ENCODE data around the gene EPAS1. TPM values are rescaled to one million over a fixed set of nuclear protein-coding genes. Genes with fewer than 3 reads are reported as not detected.
"Not testable (repeated sequence)": the region's sequence is repeated elsewhere in the genome, so short reads cannot be mapped to it uniquely, and the experiment has no call there.

The EPAS1 gene
- total and polyA plus RNA-seq, 7 donors = 39.2 to 123 (median 80.4) TPM

GRCh38 chr2:46394649-46395510 lies 97.7 kb downstream of the EPAS1 start:
- no peak overlapping the region for H3K4me3 ChIP-seq
- DNase-seq (no peak), ATAC-seq (no peak)
- H3K27ac ChIP-seq = no peak overlapping the region
- 74 to 80% (median 79%) methylated on average over 9 of the region's 9 CpGs for WGBS, 3 donors
- H3K27me3 ChIP-seq (ENCODE audit: insufficient read depth in 3 of 3, low read length in 2 of 3) = no peaks in the 10 kb centered on the region
- H3K4me1 ChIP-seq = no peaks in the 10 kb centered on the region
- intact Hi-C loops (cut with DNase I) = no loop called here
- TF ChIP-seq, protein P1, sequence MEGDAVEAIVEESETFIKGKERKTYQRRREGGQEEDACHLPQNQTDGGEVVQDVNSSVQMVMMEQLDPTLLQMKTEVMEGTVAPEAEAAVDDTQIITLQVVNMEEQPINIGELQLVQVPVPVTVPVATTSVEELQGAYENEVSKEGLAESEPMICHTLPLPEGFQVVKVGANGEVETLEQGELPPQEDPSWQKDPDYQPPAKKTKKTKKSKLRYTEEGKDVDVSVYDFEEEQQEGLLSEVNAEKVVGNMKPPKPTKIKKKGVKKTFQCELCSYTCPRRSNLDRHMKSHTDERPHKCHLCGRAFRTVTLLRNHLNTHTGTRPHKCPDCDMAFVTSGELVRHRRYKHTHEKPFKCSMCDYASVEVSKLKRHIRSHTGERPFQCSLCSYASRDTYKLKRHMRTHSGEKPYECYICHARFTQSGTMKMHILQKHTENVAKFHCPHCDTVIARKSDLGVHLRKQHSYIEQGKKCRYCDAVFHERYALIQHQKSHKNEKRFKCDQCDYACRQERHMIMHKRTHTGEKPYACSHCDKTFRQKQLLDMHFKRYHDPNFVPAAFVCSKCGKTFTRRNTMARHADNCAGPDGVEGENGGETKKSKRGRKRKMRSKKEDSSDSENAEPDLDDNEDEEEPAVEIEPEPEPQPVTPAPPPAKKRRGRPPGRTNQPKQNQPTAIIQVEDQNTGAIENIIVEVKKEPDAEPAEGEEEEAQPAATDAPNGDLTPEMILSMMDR (IDR thresholded peaks at IDR 0.05) = no peak
- no peaks in the 10 kb centered on the region for H3K36me3 ChIP-seq (ENCODE audit: insufficient read depth in 1 of 2, low read depth in 1 of 2)
- H3K9me3 ChIP-seq = no peaks in the 10 kb centered on the region

- H3K36me3 ChIP-seq (ENCODE audit: insufficient read depth in 1 of 2, low read depth in 1 of 2); H3K27me3 ChIP-seq (ENCODE audit: insufficient read depth in 3 of 3, low read length in 2 of 3); ATAC-seq; H3K4me1 ChIP-seq; DNase-seq; H3K27ac ChIP-seq; intact Hi-C loops (cut with DNase I); H3K9me3 ChIP-seq; H3K4me3 ChIP-seq: not testable (repeated sequence)
- 85 to 91% (median 87%) methylated on average over 1 of the region's 1 CpG for WGBS, 3 donors
Observed at GRCh38 chr2:46395730-46396129, 98.5 kb downstream of the EPAS1 start.

- H3K9me3 ChIP-seq = no peaks in the 10 kb centered on the region
- H3K36me3 ChIP-seq (ENCODE audit: insufficient read depth in 1 of 2, low read depth in 1 of 2) = no peaks in the 10 kb centered on the region
- no peaks in the 10 kb centered on the region for H3K4me1 ChIP-seq
- H3K27me3 ChIP-seq (ENCODE audit: insufficient read depth in 3 of 3, low read length in 2 of 3) = no peaks in the 10 kb centered on the region
- TF ChIP-seq, protein P1 (IDR thresholded peaks at IDR 0.05) = no peak
- ATAC-seq (no peak), DNase-seq (no peak)
- no peak overlapping the region for H3K27ac ChIP-seq
- no peak overlapping the region for H3K4me3 ChIP-seq
- intact Hi-C loops (cut with DNase I) = no loop called here
- 73 to 86% (median 83%) methylated on average over 1 of the region's 1 CpG for WGBS, 3 donors
Observed at GRCh38 chr2:46400016-46400415, 102.8 kb downstream of the EPAS1 start.

GRCh38 chr2:46402874-46403273 lies 105.7 kb downstream of the EPAS1 start:
- H3K4me1 ChIP-seq = no peaks in the 10 kb centered on the region
- no peaks in the 10 kb centered on the region for H3K9me3 ChIP-seq
- no peaks in the 10 kb centered on the region for H3K36me3 ChIP-seq (ENCODE audit: insufficient read depth in 1 of 2, low read depth in 1 of 2)
- no peak overlapping the region for H3K4me3 ChIP-seq
- H3K27ac ChIP-seq = no peak overlapping the region
- H3K27me3 ChIP-seq (ENCODE audit: insufficient read depth in 3 of 3, low read length in 2 of 3) = no peaks in the 10 kb centered on the region
- no peak for ATAC-seq
- no peak for DNase-seq
- TF ChIP-seq, protein P1 (IDR thresholded peaks at IDR 0.05) = no peak
- 89 to 91% (median 90%) methylated on average over 6 of the region's 6 CpGs for WGBS, 3 donors
- intact Hi-C loops (cut with DNase I) = no loop called here

GRCh38 chr2:46404181-46404759 lies 107.1 kb downstream of the EPAS1 start:
- TF ChIP-seq, protein P1 (IDR thresholded peaks at IDR 0.05) = no peak
- intact Hi-C loops (cut with DNase I) = no loop called here
- no peak for DNase-seq
- Histone ChIP-seq H3K9me3 (no peaks in the 10 kb centered on the region), H3K27ac (no peak overlapping the region), H3K27me3 (ENCODE audit: insufficient read depth in 3 of 3, low read length in 2 of 3) (no peaks in the 10 kb centered on the region), H3K36me3 (ENCODE audit: insufficient read depth in 1 of 2, low read depth in 1 of 2) (no peaks in the 10 kb centered on the region), H3K4me1 (no peaks in the 10 kb centered on the region), H3K4me3 (no peak overlapping the region)
- WGBS, 3 donors = 87 to 95% (median 89%) methylated on average over 8 of the region's 8 CpGs
- no peak for ATAC-seq

Measured in psoas muscle (tissue), 8 donors.